ENCODE measurements around the gene DCANP1.

DCANP1 gene

GRCh38 chr5:135446615-135447014 lies 533 bp downstream of the DCANP1 start:
- peaks cover 4% of the 10 kb centered on the region for H3K4me1 ChIP-seq (ENCODE audit: control insufficient read depth, insufficient read depth, low read length, unreplicated experiment)
- no peak overlapping the region for H2AFZ ChIP-seq (ENCODE audit: low read length, unreplicated experiment)
- no peak overlapping the region for H3K27ac ChIP-seq (ENCODE audit: low read depth, low read length)
- H3K36me3 ChIP-seq (ENCODE audit: insufficient read depth, low read length): no peaks in the 10 kb centered on the region
- no peak overlapping the region for H3K4me3 ChIP-seq (ENCODE audit: low read depth, low read length)
- H3K27me3 ChIP-seq (ENCODE audit: insufficient read depth, low read length): no peaks in the 10 kb centered on the region
- H3K79me2 ChIP-seq (ENCODE audit: control insufficient read depth, insufficient read depth, low read length, unreplicated experiment): no peaks in the 10 kb centered on the region

DNA sequence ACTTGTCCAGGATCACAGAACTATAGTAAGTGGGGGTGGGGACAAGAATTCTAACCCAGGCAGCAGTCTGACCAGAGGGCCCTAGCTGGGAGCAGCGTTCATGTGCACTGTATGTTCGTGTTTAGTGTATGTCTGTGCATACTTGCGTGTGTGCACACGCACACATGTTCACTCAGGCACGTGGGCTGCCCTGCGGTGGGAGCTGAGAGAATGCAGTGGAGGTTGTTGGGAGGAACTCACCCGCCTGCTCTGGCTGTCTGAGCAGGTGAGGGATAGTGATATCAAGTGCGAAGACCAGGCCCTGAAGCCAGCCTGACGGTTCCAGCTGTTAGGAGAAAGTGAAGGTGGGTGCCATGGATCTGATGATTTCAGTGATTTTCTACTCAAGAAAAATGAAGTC lies 942 bp downstream of the DCANP1 start:
- H3K4me3 ChIP-seq (ENCODE audit: low read depth, low read length): no peak overlapping the region
- no peaks in the 10 kb centered on the region for H3K36me3 ChIP-seq (ENCODE audit: insufficient read depth, low read length)

GRCh38 chr5:135445306-135445985 lies 1.7 kb downstream of the DCANP1 start:
- Histone ChIP-seq H3K79me2 (ENCODE audit: control insufficient read depth, insufficient read depth, low read length, unreplicated experiment) (no peaks in the 10 kb centered on the region), H2AFZ (ENCODE audit: low read length, unreplicated experiment) (no peak overlapping the region), H3K36me3 (ENCODE audit: insufficient read depth, low read length) (no peaks in the 10 kb centered on the region), H3K27me3 (ENCODE audit: insufficient read depth, low read length) (no peaks in the 10 kb centered on the region), H3K4me1 (ENCODE audit: control insufficient read depth, insufficient read depth, low read length, unreplicated experiment) (peaks cover 4% of the 10 kb centered on the region), H3K27ac (ENCODE audit: low read depth, low read length) (no peak overlapping the region), H3K4me3 (ENCODE audit: low read depth, low read length) (no peak overlapping the region)

More for the DNA sequence above, 942 bp downstream of the DCANP1 start:
- Histone ChIP-seq H3K27ac (ENCODE audit: low read depth, low read length) (no peak overlapping the region), H2AFZ (ENCODE audit: low read length, unreplicated experiment) (no peak overlapping the region), H3K27me3 (ENCODE audit: insufficient read depth, low read length) (no peaks in the 10 kb centered on the region), H3K79me2 (ENCODE audit: control insufficient read depth, insufficient read depth, low read length, unreplicated experiment) (no peaks in the 10 kb centered on the region), H3K4me1 (ENCODE audit: control insufficient read depth, insufficient read depth, low read length, unreplicated experiment) (peaks cover 4% of the 10 kb centered on the region)

- H3K27me3 ChIP-seq (ENCODE audit: insufficient read depth, low read length): no peaks in the 10 kb centered on the region
- no peak overlapping the region for H3K4me3 ChIP-seq (ENCODE audit: low read depth, low read length)
- H3K4me1 ChIP-seq (ENCODE audit: control insufficient read depth, insufficient read depth, low read length, unreplicated experiment): peaks cover 4% of the 10 kb centered on the region
- H2AFZ ChIP-seq (ENCODE audit: low read length, unreplicated experiment): no peak overlapping the region
- no peak overlapping the region for H3K27ac ChIP-seq (ENCODE audit: low read depth, low read length)
- no peaks in the 10 kb centered on the region for H3K36me3 ChIP-seq (ENCODE audit: insufficient read depth, low read length)
- no peaks in the 10 kb centered on the region for H3K79me2 ChIP-seq (ENCODE audit: control insufficient read depth, insufficient read depth, low read length, unreplicated experiment)
Measured at GRCh38 chr5:135444881-135445280, 2.3 kb downstream of the DCANP1 start.

- Histone ChIP-seq H3K36me3 (ENCODE audit: insufficient read depth, low read length) (no peaks in the 10 kb centered on the region), H3K4me3 (ENCODE audit: low read depth, low read length) (no peak overlapping the region), H3K4me1 (ENCODE audit: control insufficient read depth, insufficient read depth, low read length, unreplicated experiment) (peaks cover 4% of the 10 kb centered on the region), H3K79me2 (ENCODE audit: control insufficient read depth, insufficient read depth, low read length, unreplicated experiment) (no peaks in the 10 kb centered on the region), H3K27me3 (ENCODE audit: insufficient read depth, low read length) (no peaks in the 10 kb centered on the region), H2AFZ (ENCODE audit: low read length, unreplicated experiment) (no peak overlapping the region), H3K27ac (ENCODE audit: low read depth, low read length) (no peak overlapping the region)
Measured at GRCh38 chr5:135444360-135444759, 2.8 kb downstream of the DCANP1 start.

DNA sequence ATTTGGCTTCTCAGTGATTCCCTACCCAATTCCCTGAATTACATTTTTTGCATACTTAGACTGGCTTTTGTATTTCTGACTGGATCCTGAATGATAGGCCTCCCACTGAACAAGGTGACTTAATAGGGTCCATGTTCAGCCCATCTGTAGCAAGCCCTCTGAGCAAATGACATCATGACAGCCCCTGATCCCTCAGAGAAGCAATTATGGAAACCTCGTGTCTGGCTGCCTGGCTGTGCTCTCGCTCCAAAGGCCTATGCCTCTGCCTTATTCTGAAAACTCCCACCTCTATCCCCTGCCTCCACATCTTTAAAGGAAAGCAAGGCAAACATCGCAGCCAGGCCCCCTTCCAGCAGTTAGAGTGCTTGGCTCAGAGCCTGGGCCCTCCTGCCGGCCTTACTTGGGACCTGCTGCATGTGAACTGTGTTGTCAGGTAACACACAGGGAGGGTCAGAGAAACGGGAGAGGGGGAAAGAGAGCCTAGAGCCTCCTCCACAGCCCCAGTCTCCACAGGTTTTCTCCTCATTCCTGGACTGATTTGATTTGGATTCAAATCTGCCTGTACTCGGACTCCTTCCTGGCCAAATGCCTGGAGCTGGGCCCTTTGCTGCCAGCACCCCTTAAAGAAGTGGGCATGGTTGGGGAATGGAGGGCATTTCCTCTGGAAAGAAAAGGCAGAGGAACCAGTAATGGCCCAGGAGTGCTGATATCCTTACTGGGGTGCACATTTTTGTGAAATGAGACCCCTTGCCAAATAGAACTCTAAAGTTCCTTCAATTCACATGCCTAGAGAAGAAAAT lies 3.8 kb downstream of the DCANP1 start:
- no peak overlapping the region for H3K27ac ChIP-seq (ENCODE audit: low read depth, low read length)
- no peaks in the 10 kb centered on the region for H3K36me3 ChIP-seq (ENCODE audit: insufficient read depth, low read length)
- peaks cover 8% of the 10 kb centered on the region for H3K4me1 ChIP-seq (ENCODE audit: control insufficient read depth, insufficient read depth, low read length, unreplicated experiment)
- H3K4me3 ChIP-seq (ENCODE audit: low read depth, low read length): no peak overlapping the region
- H3K27me3 ChIP-seq (ENCODE audit: insufficient read depth, low read length): no peaks in the 10 kb centered on the region
- H3K79me2 ChIP-seq (ENCODE audit: control insufficient read depth, insufficient read depth, low read length, unreplicated experiment): no peaks in the 10 kb centered on the region
- H2AFZ ChIP-seq (ENCODE audit: low read length, unreplicated experiment): no peak overlapping the region

- Histone ChIP-seq H3K27me3 (ENCODE audit: insufficient read depth, low read length) (no peaks in the 10 kb centered on the region), H3K79me2 (ENCODE audit: control insufficient read depth, insufficient read depth, low read length, unreplicated experiment) (no peaks in the 10 kb centered on the region), H3K4me3 (ENCODE audit: low read depth, low read length) (no peak overlapping the region), H3K36me3 (ENCODE audit: insufficient read depth, low read length) (no peaks in the 10 kb centered on the region), H3K4me1 (ENCODE audit: control insufficient read depth, insufficient read depth, low read length, unreplicated experiment) (peaks cover 11% of the 10 kb centered on the region), H2AFZ (ENCODE audit: low read length, unreplicated experiment) (no peak overlapping the region), H3K27ac (ENCODE audit: low read depth, low read length) (no peak overlapping the region)
Measured at GRCh38 chr5:135442431-135443160, 4.6 kb downstream of the DCANP1 start.

DNA sequence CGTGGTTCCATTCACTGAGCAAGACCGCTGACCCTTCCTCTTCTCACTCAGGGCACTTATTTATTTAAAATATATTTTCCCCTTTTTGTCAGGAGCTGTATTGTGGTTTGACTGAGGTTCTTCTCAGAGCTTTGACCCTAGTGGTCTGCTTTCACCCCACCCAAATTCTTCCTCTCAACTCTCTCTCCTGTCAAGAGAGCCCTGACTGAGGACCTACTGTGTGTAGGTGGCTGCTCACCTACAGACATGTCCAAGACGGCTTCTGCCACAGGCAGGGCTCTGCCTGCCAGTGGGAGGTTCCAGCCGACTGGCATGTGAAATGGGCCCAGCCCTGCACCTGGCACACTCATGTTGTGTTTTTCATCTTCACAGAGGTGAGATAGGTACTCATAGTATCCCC lies 5.2 kb downstream of the DCANP1 start:
- Histone ChIP-seq H3K4me3 (ENCODE audit: low read depth, low read length) (no peak overlapping the region), H3K27me3 (ENCODE audit: insufficient read depth, low read length) (no peaks in the 10 kb centered on the region), H3K4me1 (ENCODE audit: control insufficient read depth, insufficient read depth, low read length, unreplicated experiment) (peaks cover 16% of the 10 kb centered on the region), H3K36me3 (ENCODE audit: insufficient read depth, low read length) (no peaks in the 10 kb centered on the region), H3K27ac (ENCODE audit: low read depth, low read length) (no peak overlapping the region), H2AFZ (ENCODE audit: low read length, unreplicated experiment) (no peak overlapping the region), H3K79me2 (ENCODE audit: control insufficient read depth, insufficient read depth, low read length, unreplicated experiment) (no peaks in the 10 kb centered on the region)

DNA sequence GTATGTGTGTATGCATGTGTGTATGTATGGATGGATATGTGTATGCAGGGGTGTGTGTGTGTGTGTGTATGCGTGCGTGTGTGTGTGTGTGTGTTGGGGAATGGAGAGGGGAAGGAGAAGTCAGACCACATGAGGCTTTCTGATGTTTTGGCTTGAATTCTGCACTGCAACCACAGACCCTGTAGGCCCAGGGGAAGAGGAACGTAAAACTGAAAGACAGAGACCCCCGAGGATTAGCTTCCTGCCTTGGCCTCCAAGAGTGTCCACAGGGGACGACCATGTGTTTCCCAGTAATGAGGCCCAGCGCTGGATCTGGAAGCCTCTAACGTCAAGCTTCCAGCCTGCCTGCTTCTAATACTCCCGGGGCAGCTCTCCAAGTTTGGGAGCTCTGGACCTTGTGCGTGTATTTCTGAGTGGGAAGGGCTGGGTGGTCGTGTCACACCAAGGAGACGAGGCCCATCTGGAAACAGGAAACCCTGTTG lies 5.8 kb downstream of the DCANP1 start:
- Histone ChIP-seq H3K4me1 (ENCODE audit: control insufficient read depth, insufficient read depth, low read length, unreplicated experiment) (peaks cover 16% of the 10 kb centered on the region), H3K36me3 (ENCODE audit: insufficient read depth, low read length) (no peaks in the 10 kb centered on the region), H3K27ac (ENCODE audit: low read depth, low read length) (no peak overlapping the region), H3K4me3 (ENCODE audit: low read depth, low read length) (no peak overlapping the region), H2AFZ (ENCODE audit: low read length, unreplicated experiment) (no peak overlapping the region), H3K79me2 (ENCODE audit: control insufficient read depth, insufficient read depth, low read length, unreplicated experiment) (no peaks in the 10 kb centered on the region), H3K27me3 (ENCODE audit: insufficient read depth, low read length) (no peaks in the 10 kb centered on the region)

DNA sequence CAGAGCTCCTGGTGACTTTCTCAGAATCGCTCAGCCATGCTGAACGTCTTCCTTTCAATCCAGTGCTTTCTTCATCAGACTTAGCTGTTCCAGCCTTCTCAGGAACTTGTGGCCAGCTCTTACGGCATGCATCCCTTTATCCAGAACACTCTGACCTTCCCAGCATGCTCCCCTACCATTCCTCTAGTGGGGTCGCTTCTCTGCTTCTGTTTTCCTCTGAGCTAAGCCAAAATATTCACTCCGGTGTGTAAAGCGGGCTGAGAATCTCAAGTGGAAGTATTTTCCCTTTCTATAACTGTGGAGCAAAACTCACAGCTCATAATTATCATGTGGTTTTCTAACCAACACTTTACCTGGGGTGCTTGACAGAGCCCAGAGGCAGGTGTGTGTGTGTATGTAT lies 6.2 kb downstream of the DCANP1 start:
- H3K36me3 ChIP-seq (ENCODE audit: insufficient read depth, low read length): no peaks in the 10 kb centered on the region
- no peak overlapping the region for H3K27ac ChIP-seq (ENCODE audit: low read depth, low read length)
- no peak overlapping the region for H3K4me3 ChIP-seq (ENCODE audit: low read depth, low read length)
- peaks cover 16% of the 10 kb centered on the region for H3K4me1 ChIP-seq (ENCODE audit: control insufficient read depth, insufficient read depth, low read length, unreplicated experiment)
- no peaks in the 10 kb centered on the region for H3K79me2 ChIP-seq (ENCODE audit: control insufficient read depth, insufficient read depth, low read length, unreplicated experiment)
- no peak overlapping the region for H2AFZ ChIP-seq (ENCODE audit: low read length, unreplicated experiment)
- no peaks in the 10 kb centered on the region for H3K27me3 ChIP-seq (ENCODE audit: insufficient read depth, low read length)

Data from ACC112 (cell line).